Colonic mucosa (tissue), 4 donors: ENCODE results near the gene POU2F2. TPM values are rescaled to one million over a fixed set of nuclear protein-coding genes. Genes with fewer than 3 reads are reported as not detected.
A peak's percentile ranks its signal among the peaks of the same experiment; 100 is the strongest.

ENCODE experiments used
- DNase-seq: peaks from one replicate; pipeline ENCODE4 v3.0.0-alpha.2; 2020
- H3K27ac ChIP-seq: fragments of 200-600 bp; one replicate; pipeline ENCODE4 v1.8.0; 2021
- H3K27me3 ChIP-seq: fragments of 200-600 bp; one replicate; pipeline ENCODE4 v1.8.0; 2021
- H3K36me3 ChIP-seq: fragments of 200-600 bp; one replicate; pipeline ENCODE4 v1.8.0; 2021
- H3K4me1 ChIP-seq: fragments of 200-600 bp; one replicate; pipeline ENCODE4 v1.8.0; 2021; ENCODE audit warnings: mild to moderate bottlenecking
- H3K4me3 ChIP-seq: fragments of 200-600 bp; one replicate; pipeline ENCODE4 v1.8.0; 2021
- H3K9ac ChIP-seq, 2 donors: one replicate each; pipeline ENCODE4 v1.7.0; 2013; ENCODE audit warnings: control low read depth in 2 of 2, low read depth in 2 of 2, low read length in 2 of 2
- H3K9me3 ChIP-seq: fragments of 200-600 bp; one replicate; pipeline ENCODE4 v1.8.0; 2021
- intact Hi-C: fragments of 100-400 bp; cut with DNase I; formaldehyde crosslinking; loops from one replicate; pipeline ENCODE4 v1.14.1; 2022
- total RNA-seq, 2 donors: library from RNA; stranded (reverse); fragmentation: NEBNext Ultra II Directional in 1 of 2; extraction: Animal tissue kit (Norgen Biotek cat#: 25700) in 1 of 2; gene quantifications; one replicate each; pipeline ENCODE4 v1.2.1, GENCODE V29; 2021
- TF ChIP-seq, protein P1 (sequence below): fragments of 200-600 bp; IDR thresholded peaks from one replicate; pipeline ENCODE4 v1.8.0; 2022; ENCODE audit warnings: antibody characterized with exemption, mild to moderate bottlenecking
- donor health status: healthy.
- donor health status: DM: no; HTN: no; CAD: no.
- donor health status: DM: no; HTN: no; CAD: no.

Gene POU2F2
- total RNA-seq = 1 to 10 TPM; 2.1 to 4.0 TPM

DNA sequence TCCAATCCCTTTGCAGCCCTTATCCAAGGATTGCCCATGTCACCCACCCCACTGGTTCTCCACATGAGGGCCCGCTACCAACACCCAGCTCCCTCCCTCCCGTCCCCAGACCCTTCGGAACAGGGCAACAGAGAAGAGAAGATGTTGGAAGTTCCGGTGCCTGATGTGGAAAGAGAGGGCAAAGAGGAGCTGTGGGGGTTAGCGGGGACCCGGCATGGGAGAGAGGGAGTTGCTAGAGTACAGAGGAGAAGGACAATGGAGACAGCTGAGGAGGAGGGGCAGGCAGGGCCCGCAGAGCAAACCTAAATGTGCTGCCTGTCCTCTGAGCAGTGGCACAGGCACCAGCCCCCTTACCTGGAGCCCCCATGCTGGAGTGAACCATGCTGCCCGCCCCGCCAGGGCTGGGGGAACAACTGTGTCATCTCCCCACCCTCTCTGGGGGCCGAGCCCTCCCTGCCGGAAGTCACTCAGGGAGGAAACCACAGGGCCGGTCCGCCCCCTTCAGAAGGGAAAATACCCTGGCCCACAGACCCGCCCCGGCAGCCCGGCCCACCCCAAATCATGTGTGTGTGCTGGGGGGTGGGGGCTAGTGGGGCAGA lies at the start of gene POU2F2:
Gene POU2F2 (minus strand): TSS at position 417 of the 599 bp plus-strand sequence. CDS start 35 bp downstream, at position 382.
- no peaks in the 10 kb centered on the region for H3K9me3 ChIP-seq
- peak within 1 kb of the TSS; percentile 28 for H3K4me3 ChIP-seq
- H3K27me3 ChIP-seq = peaks cover 14% of the 10 kb centered on the region
- H3K4me1 ChIP-seq = peaks cover 3% of the 10 kb centered on the region
- intact Hi-C loops = loop anchor here (2.0 to 10.0 kb wide), 3 partner anchors 51 to 193 kb away; partner anchors contain the start of gene MEGF8
- peak within 1 kb of the TSS; percentile 14 to 19 for H3K9ac ChIP-seq
- TF ChIP-seq, protein P1, sequence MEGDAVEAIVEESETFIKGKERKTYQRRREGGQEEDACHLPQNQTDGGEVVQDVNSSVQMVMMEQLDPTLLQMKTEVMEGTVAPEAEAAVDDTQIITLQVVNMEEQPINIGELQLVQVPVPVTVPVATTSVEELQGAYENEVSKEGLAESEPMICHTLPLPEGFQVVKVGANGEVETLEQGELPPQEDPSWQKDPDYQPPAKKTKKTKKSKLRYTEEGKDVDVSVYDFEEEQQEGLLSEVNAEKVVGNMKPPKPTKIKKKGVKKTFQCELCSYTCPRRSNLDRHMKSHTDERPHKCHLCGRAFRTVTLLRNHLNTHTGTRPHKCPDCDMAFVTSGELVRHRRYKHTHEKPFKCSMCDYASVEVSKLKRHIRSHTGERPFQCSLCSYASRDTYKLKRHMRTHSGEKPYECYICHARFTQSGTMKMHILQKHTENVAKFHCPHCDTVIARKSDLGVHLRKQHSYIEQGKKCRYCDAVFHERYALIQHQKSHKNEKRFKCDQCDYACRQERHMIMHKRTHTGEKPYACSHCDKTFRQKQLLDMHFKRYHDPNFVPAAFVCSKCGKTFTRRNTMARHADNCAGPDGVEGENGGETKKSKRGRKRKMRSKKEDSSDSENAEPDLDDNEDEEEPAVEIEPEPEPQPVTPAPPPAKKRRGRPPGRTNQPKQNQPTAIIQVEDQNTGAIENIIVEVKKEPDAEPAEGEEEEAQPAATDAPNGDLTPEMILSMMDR = no peak
- no peaks in the 10 kb centered on the region for H3K36me3 ChIP-seq
- peak within 1 kb of the TSS; percentile 20 for H3K27ac ChIP-seq
- DNase-seq = peak; percentile 55

DNA sequence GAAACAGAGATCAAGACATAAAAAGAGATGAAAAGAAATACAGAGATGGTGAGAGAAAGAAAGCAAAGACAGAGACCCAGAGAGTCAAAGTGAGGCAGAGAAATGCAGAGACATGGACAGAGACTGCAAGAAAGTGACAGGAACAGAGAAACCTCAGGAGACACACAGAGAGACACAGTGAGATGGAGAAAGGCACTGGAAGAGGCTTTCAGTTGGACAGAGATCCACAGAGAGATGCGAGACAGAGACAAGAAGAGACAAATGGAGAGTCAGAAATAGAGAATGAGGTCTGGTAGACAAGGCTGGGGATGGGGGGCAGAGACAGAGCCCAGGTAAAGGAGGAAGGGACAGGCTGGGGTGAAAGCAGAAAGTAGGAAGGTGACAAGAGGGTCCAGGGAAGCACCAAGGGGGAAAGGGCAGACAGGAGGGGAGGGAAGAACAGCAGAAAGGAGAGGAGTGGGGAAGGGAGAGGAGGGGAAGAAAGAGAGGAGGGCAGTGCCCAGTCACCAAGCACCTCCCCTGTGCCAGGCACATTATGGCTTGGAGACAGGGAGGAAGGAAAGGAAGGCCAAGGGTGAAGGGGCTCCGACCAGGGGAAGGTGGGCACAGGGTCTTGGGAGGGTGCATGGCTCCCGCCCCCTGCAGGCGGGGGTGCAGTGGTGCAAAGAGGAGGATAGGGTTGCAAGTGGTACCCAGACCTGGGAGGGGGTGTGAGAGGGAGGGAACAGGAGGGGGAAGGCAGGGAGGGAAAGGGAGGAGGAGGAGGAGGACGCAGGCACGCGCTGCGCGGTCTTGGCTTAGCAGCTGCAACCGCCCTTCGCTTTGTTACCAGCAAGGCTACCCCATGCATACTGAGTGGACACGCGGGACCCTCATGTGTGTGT lies 46.8 kb upstream of the POU2F2 start:
- intact Hi-C loops = no loop called here
- peaks cover 44% of the 10 kb centered on the region for H3K27me3 ChIP-seq
- no peaks in the 10 kb centered on the region for H3K36me3 ChIP-seq
- TF ChIP-seq, protein P1 = no peak
- H3K4me1 ChIP-seq = no peaks in the 10 kb centered on the region
- no peak overlapping the region for H3K4me3 ChIP-seq
- DNase-seq = no peak
- H3K9me3 ChIP-seq = no peaks in the 10 kb centered on the region
- no peak overlapping the region for H3K9ac ChIP-seq
- H3K27ac ChIP-seq = no peak overlapping the region

DNA sequence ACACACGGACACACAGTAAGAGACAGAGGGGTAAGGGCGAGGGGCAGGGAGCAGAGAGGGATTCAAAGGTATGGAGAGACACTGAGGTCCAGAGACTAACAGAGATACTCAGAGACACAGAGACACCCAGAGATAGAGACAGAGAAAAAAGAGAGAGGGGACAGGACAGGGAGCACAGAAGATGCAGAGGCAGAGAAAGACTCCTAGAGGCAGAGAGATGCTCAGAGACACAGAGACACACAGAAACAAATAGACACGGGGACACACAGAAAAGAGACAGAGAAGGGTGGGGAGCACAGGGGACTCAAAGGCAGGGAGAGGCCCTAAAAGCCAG lies 45.4 kb upstream of the POU2F2 start:
- H3K4me3 ChIP-seq = no peak overlapping the region
- H3K27me3 ChIP-seq = peaks cover 44% of the 10 kb centered on the region
- no peak overlapping the region for H3K9ac ChIP-seq
- no peak for DNase-seq
- no peaks in the 10 kb centered on the region for H3K9me3 ChIP-seq
- no peaks in the 10 kb centered on the region for H3K36me3 ChIP-seq
- H3K4me1 ChIP-seq = no peaks in the 10 kb centered on the region
- TF ChIP-seq, protein P1 = no peak
- intact Hi-C loops = no loop called here
- H3K27ac ChIP-seq = no peak overlapping the region

DNA sequence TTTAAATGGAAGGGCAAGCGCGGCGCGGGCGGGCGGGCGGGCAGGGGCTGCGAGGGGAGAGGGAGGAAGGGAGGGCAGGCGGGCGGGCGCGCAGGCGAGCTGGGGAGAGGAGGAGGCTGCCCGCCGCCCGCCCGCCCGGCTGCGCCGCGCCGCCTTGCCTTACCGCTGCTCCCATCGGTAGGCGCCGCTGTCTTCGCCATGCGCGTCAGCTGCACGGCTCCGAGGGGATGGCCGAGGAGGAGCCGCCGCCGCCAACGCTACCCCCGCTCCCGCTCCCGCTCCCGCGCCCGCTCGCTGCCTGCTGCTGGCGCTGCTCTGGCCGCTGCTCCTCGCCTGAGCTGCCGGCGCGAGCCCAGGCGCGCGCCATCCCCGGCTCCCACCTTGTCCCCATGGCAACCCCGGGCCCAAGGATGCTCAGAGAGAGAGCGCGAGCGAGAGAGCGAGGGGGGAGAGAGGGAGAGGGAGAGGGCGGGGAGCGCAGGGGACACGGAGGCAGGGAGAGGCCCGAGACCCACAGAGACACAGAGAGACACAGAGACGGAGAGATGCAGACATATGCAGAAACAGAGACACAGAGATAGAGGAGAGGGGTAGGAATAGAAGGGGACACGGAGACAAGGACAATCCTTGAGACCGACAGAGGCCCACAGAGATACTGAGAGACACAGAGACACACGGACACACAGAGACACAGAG lies 44.9 kb upstream of the POU2F2 start:
- DNase-seq = peak; percentile 56
- intact Hi-C loops = no loop called here
- TF ChIP-seq, protein P1 = peak; percentile 21
- Histone ChIP-seq H3K9me3 (no peaks in the 10 kb centered on the region), H3K27me3 (peaks cover 44% of the 10 kb centered on the region), H3K4me1 (no peaks in the 10 kb centered on the region), H3K9ac (no peak overlapping the region), H3K27ac (no peak overlapping the region), H3K4me3 (peak overlapping the region; percentile 15), H3K36me3 (no peaks in the 10 kb centered on the region)

DNA sequence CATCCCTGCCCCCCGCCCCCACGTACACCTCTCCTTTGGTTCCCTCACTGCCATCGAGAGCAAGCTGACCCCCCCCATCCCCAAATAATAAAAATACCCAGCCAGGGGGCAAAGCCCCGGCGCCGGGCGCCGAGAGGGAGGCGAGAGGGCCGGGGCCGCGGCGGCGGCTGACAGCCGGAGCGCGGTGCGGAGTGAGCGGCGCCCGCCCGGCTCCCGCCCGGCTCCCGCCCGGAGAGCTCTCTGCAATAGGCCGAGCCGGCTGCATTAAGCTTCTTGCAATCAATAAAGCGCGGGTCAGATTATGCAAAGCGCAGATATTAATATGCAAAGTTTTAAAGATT lies 44.4 kb upstream of the POU2F2 start:
- TF ChIP-seq, protein P1 = no peak
- Histone ChIP-seq H3K27ac (no peak overlapping the region), H3K9me3 (no peaks in the 10 kb centered on the region), H3K9ac (no peak overlapping the region), H3K4me1 (no peaks in the 10 kb centered on the region), H3K4me3 (peak overlapping the region; percentile 15), H3K36me3 (no peaks in the 10 kb centered on the region), H3K27me3 (peaks cover 44% of the 10 kb centered on the region)
- intact Hi-C loops = no loop called here
- no peak for DNase-seq
